Neuronal stem cell (in vitro differentiated cells): ENCODE data around the gene DCAF15.
"Not testable (repeated sequence)": the region's sequence is repeated elsewhere in the genome, so short reads cannot be mapped to it uniquely, and the experiment has no call there.

ENCODE experiments used
- DNase-seq: peaks from one replicate; pipeline ENCODE4 v3.0.0-alpha.2; 2013; ENCODE audit warnings: low spot score
- H2AFZ ChIP-seq: one replicate; pipeline ENCODE4 v1.6.1; 2013; ENCODE audit warnings: mild to moderate bottlenecking, low read length, inconsistent platforms
- H2AK5ac ChIP-seq: 2 replicates; pipeline ENCODE4 v1.6.1; 2013; ENCODE audit warnings: low read depth, mild to moderate bottlenecking, inconsistent platforms, low read length, moderate library complexity, mixed read lengths
- H2BK120ac ChIP-seq: 2 replicates; pipeline ENCODE4 v1.6.1; 2013; ENCODE audit warnings: low read depth, mild to moderate bottlenecking, inconsistent platforms, low read length, moderate library complexity, mixed read lengths
- H2BK12ac ChIP-seq: one replicate; pipeline ENCODE4 v1.6.1; 2013; ENCODE audit warnings: low read length, inconsistent platforms
- H2BK15ac ChIP-seq: 2 replicates; pipeline ENCODE4 v1.6.1; 2013; ENCODE audit warnings: mild to moderate bottlenecking, low read length, inconsistent platforms, mixed read lengths
- H2BK5ac ChIP-seq: one replicate; pipeline ENCODE4 v1.6.1; 2013; ENCODE audit warnings: inconsistent platforms, mild to moderate bottlenecking, low read length, moderate library complexity
- H3K14ac ChIP-seq: one replicate; pipeline ENCODE4 v1.6.1; 2013; ENCODE audit warnings: low read length, inconsistent platforms
- H3K18ac ChIP-seq: 2 replicates; pipeline ENCODE4 v1.6.1; 2013; ENCODE audit warnings: low read length, inconsistent platforms
- H3K23ac ChIP-seq: 2 replicates; pipeline ENCODE4 v1.6.1; 2013; ENCODE audit warnings: low read depth, mild to moderate bottlenecking, mixed read lengths, low read length, inconsistent platforms; ENCODE audit not compliant: poor library complexity
- H3K27ac ChIP-seq: replicated peaks from 3 replicates; pipeline ENCODE4 v1.5.1; 2013; ENCODE audit warnings: low read length, inconsistent platforms
- H3K27me3 ChIP-seq, 3 experiments: 2 replicates each; pipeline ENCODE4 v1.6.1; 2013; ENCODE audit warnings: low read length in 3 of 3, mild to moderate bottlenecking in 2 of 3, inconsistent platforms in 1 of 3, low read depth in 1 of 3, mixed read lengths in 1 of 3, moderate library complexity in 1 of 3; ENCODE audit not compliant: control insufficient read depth in 3 of 3, insufficient read depth in 3 of 3
- H3K36me3 ChIP-seq, 2 donors: replicated peaks in 1 of 2; 2 replicates each; pipeline ENCODE4 v1.6.1; 2013; ENCODE audit warnings: low read length in 2 of 2; ENCODE audit not compliant: control insufficient read depth in 2 of 2, insufficient read depth in 2 of 2
- H3K4ac ChIP-seq: 2 replicates; pipeline ENCODE4 v1.6.1; 2013; ENCODE audit warnings: inconsistent platforms, mild to moderate bottlenecking, low read length, moderate library complexity
- H3K4me1 ChIP-seq, 2 donors: 1 replicate in 1 of 2; 2 replicates in 1 of 2; pipeline ENCODE4 v1.6.1; 2013; ENCODE audit warnings: low read length in 2 of 2, low read depth in 1 of 2; ENCODE audit not compliant: control insufficient read depth in 2 of 2, insufficient read depth in 1 of 2
- H3K4me2 ChIP-seq: one replicate; pipeline ENCODE4 v1.6.1; 2013; ENCODE audit warnings: mild to moderate bottlenecking, low read length, inconsistent platforms; ENCODE audit not compliant: insufficient read depth, poor library complexity, severe bottlenecking
- H3K4me3 ChIP-seq, 2 donors: 2 replicates each; pipeline ENCODE4 v1.5.1; 2013; ENCODE audit warnings: low read length in 2 of 2, mild to moderate bottlenecking in 2 of 2, inconsistent platforms in 1 of 2, moderate library complexity in 1 of 2
- H3K79me1 ChIP-seq: one replicate; pipeline ENCODE4 v1.6.1; 2013; ENCODE audit warnings: low read depth, mild to moderate bottlenecking, inconsistent platforms, low read length, moderate library complexity
- H3K9ac ChIP-seq: one replicate; pipeline ENCODE4 v1.6.1; 2013; ENCODE audit warnings: mild to moderate bottlenecking, low read depth, low read length, inconsistent platforms; ENCODE audit not compliant: poor library complexity
- H3K9me3 ChIP-seq, 2 donors: replicated peaks in 1 of 2; 2 replicates each; pipeline versions ENCODE3 to v1.6.1; 2013; ENCODE audit warnings: low read length in 2 of 2, mild to moderate bottlenecking in 2 of 2, inconsistent platforms in 1 of 2, low read depth in 1 of 2, mixed read lengths in 1 of 2, moderate library complexity in 1 of 2; ENCODE audit not compliant: control insufficient read depth in 2 of 2, insufficient read depth in 1 of 2
- H4K8ac ChIP-seq: one replicate; pipeline ENCODE4 v1.6.1; 2013; ENCODE audit warnings: low read depth, mild to moderate bottlenecking, inconsistent platforms, low read length, moderate library complexity
- H4K91ac ChIP-seq: one replicate; pipeline ENCODE4 v1.6.1; 2013; ENCODE audit warnings: low read length, low read depth, mild to moderate bottlenecking, inconsistent platforms; ENCODE audit not compliant: poor library complexity
- WGBS, 2 donors: extraction: QIAGEN DNeasy Blood & Tissue Kit; methylation state at CpG; one replicate each; pipeline ENCODE4 v1.1.7; 2013; ENCODE audit warnings: missing lambda C conversion rate in 2 of 2, mixed read lengths in 1 of 2; ENCODE audit not compliant: insufficient read length in 2 of 2, insufficient replicate concordance in 1 of 2; ENCODE audit errors: extremely low coverage in 2 of 2; 5-methylcytosine and 5-hydroxymethylcytosine counted together

Gene DCAF15

GRCh38 chr19:13965926-13966683 is 13.8 kb downstream of the DCAF15 start:
- no peak overlapping the region for H2BK120ac ChIP-seq
- H2BK5ac ChIP-seq = peak overlapping the region; percentile 53
- peak overlapping the region; percentile 52 for H2AK5ac ChIP-seq
- H3K4me2 ChIP-seq = peak overlapping the region; percentile 2
- H3K79me1 ChIP-seq = peaks cover 7% of the 10 kb centered on the region
- no peak overlapping the region for H4K8ac ChIP-seq
- peak overlapping the region; percentile 47 for H3K14ac ChIP-seq
- peaks cover 0 to 9% of the 10 kb centered on the region in 2 donors for H3K4me1 ChIP-seq
- H3K18ac ChIP-seq = no peak overlapping the region
- no peak overlapping the region for H4K91ac ChIP-seq
- no peak overlapping the region for H2BK15ac ChIP-seq
- no peak overlapping the region for H2BK12ac ChIP-seq
- H3K9ac ChIP-seq = peak overlapping the region; percentile 72
- no peaks in the 10 kb centered on the region for H3K9me3 ChIP-seq
- peaks cover 0 to 4% (median 0%) of the 10 kb centered on the region in 3 experiments for H3K27me3 ChIP-seq
- peak overlapping the region; percentile 85 for H3K23ac ChIP-seq
- H2AFZ ChIP-seq = no peak overlapping the region
- WGBS, 2 donors = no CpG with 5 or more reads among the region's 20 CpGs
- no peak for DNase-seq
- H3K36me3 ChIP-seq = peaks cover 34 to 59% of the 10 kb centered on the region in 2 donors
- H3K27ac ChIP-seq = no peak overlapping the region
- no peak overlapping the region for H3K4me3 ChIP-seq
- no peak overlapping the region for H3K4ac ChIP-seq

GRCh38 chr19:13966684-13967128 is 14.4 kb downstream of the DCAF15 start:
- no peak overlapping the region for H3K9ac ChIP-seq
- DNase-seq = no peak
- H4K8ac ChIP-seq = no peak overlapping the region
- WGBS, 2 donors = no CpG with 5 or more reads among the region's 14 CpGs
- H3K27ac ChIP-seq = no peak overlapping the region
- peak overlapping the region; percentile 85 for H3K23ac ChIP-seq
- no peak overlapping the region for H4K91ac ChIP-seq
- H3K14ac ChIP-seq = peak overlapping the region; percentile 47
- no peak overlapping the region for H2BK5ac ChIP-seq
- H3K79me1 ChIP-seq = peaks cover 7% of the 10 kb centered on the region
- H3K9me3 ChIP-seq = no peaks in the 10 kb centered on the region
- H2BK12ac ChIP-seq = no peak overlapping the region
- peaks cover 0 to 4% (median 0%) of the 10 kb centered on the region in 3 experiments for H3K27me3 ChIP-seq
- H3K4ac ChIP-seq = peak overlapping the region; percentile 66
- peak overlapping the region; percentile 2 for H3K4me2 ChIP-seq
- H2BK120ac ChIP-seq = no peak overlapping the region
- no peak overlapping the region for H2AFZ ChIP-seq
- no peak overlapping the region for H3K18ac ChIP-seq
- peaks cover 0 to 7% of the 10 kb centered on the region in 2 donors for H3K4me1 ChIP-seq
- H3K4me3 ChIP-seq = no peak overlapping the region
- peaks cover 36 to 57% of the 10 kb centered on the region in 2 donors for H3K36me3 ChIP-seq
- H2AK5ac ChIP-seq = peak overlapping the region; percentile 52
- H2BK15ac ChIP-seq = no peak overlapping the region

- H2BK15ac ChIP-seq, H3K18ac ChIP-seq, H3K9me3 ChIP-seq, H4K8ac ChIP-seq, H4K91ac ChIP-seq, H2BK120ac ChIP-seq, H3K27me3 ChIP-seq, H2BK5ac ChIP-seq, H2AK5ac ChIP-seq, H3K27ac ChIP-seq, H3K4ac ChIP-seq, H3K9ac ChIP-seq, H3K14ac ChIP-seq, H3K4me2 ChIP-seq, DNase-seq, H3K4me1 ChIP-seq, H3K23ac ChIP-seq, H3K4me3 ChIP-seq, H2BK12ac ChIP-seq, H3K79me1 ChIP-seq, H2AFZ ChIP-seq: not testable (repeated sequence)
- WGBS, 2 donors = no CpG with 5 or more reads among the region's 8 CpGs
- H3K36me3 ChIP-seq = peaks cover 36 to 60% of the 10 kb centered on the region in 2 donors
These were observed 14.9 kb downstream of the DCAF15 start for GRCh38 chr19:13967206-13967605.

- Histone ChIP-seq H3K27ac (no peak overlapping the region), H2BK120ac (no peak overlapping the region), H3K9me3 (no peaks in the 10 kb centered on the region), H3K23ac (no peak overlapping the region), H3K14ac (no peak overlapping the region), H2AK5ac (no peak overlapping the region), H4K8ac (no peak overlapping the region), H3K4me2 (no peak overlapping the region), H3K4ac (no peak overlapping the region), H3K4me1 (no peaks in the 10 kb centered on the region), H3K79me1 (peaks cover 7% of the 10 kb centered on the region), H2AFZ (no peak overlapping the region), H3K4me3 (peak overlapping the region in 1 of 2 donors; percentile 28), H3K18ac (no peak overlapping the region), H2BK5ac (peak overlapping the region; percentile 53), H2BK12ac (no peak overlapping the region), H3K27me3 (no peaks in the 10 kb centered on the region), H2BK15ac (no peak overlapping the region), H3K9ac (no peak overlapping the region), H3K36me3 (peaks cover 40 to 69% of the 10 kb centered on the region in 2 donors), H4K91ac (no peak overlapping the region)
- no peak for DNase-seq
- WGBS, 2 donors = no CpG with 5 or more reads among the region's 22 CpGs
These were observed 16.1 kb downstream of the DCAF15 start for GRCh38 chr19:13968383-13968935.
